Neural progenitor cell (in vitro differentiated cells): ENCODE measurements around the gene RNF13. TPM values are rescaled to one million over a fixed set of nuclear protein-coding genes. Genes with fewer than 3 reads are reported as not detected.

Experiments used
- DNase-seq: peaks from one replicate; pipeline ENCODE4 v3.0.0-alpha.2; 2016; ENCODE audit warnings: low spot score
- H2AFZ ChIP-seq: fragments of 200-600 bp; sonication (generic); replicated peaks from 2 replicates; pipeline ENCODE4 v1.6.1; 2016; ENCODE audit warnings: antibody characterized with exemption
- H3F3A ChIP-seq: fragments of 200-600 bp; sonication (generic); 2 replicates; pipeline ENCODE4 v1.6.1; 2016; ENCODE audit warnings: antibody characterized with exemption, low read depth
- H3K27ac ChIP-seq: fragments of 200-600 bp; sonication (generic); 2 replicates; pipeline ENCODE4 v1.5.1; 2016; ENCODE audit warnings: mild to moderate bottlenecking
- H3K27me3 ChIP-seq: fragments of 200-600 bp; sonication (generic); 2 replicates; pipeline ENCODE4 v1.6.1; 2016; ENCODE audit warnings: mild to moderate bottlenecking, moderate library complexity
- H3K36me3 ChIP-seq: fragments of 200-600 bp; sonication (generic); 2 replicates; pipeline ENCODE4 v1.5.1; 2016
- H3K4me1 ChIP-seq: fragments of 200-600 bp; sonication (generic); 2 replicates; pipeline ENCODE4 v1.6.1; 2016; ENCODE audit warnings: mixed run types
- H3K4me2 ChIP-seq: fragments of 200-600 bp; sonication (generic); 2 replicates; pipeline ENCODE4 v1.6.1; 2016
- H3K4me3 ChIP-seq: fragments of 200-600 bp; sonication (generic); 2 replicates; pipeline ENCODE4 v1.5.1; 2016
- H3K79me2 ChIP-seq: fragments of 200-600 bp; sonication (generic); 2 replicates; pipeline ENCODE4 v1.6.1; 2016; ENCODE audit warnings: low read depth
- H3K9ac ChIP-seq: fragments of 200-600 bp; sonication (generic); 2 replicates; pipeline ENCODE4 v1.6.1; 2016
- H3K9me3 ChIP-seq: fragments of 200-600 bp; sonication (generic); 2 replicates; pipeline ENCODE4 v1.5.1; 2016; ENCODE audit warnings: low read depth
- H4K20me1 ChIP-seq: fragments of 200-600 bp; sonication (generic); 2 replicates; pipeline ENCODE4 v1.6.1; 2016; ENCODE audit warnings: low read depth
- H3K27ac Mint-ChIP-seq: 3 replicates; pipeline ENCODE4 v1.8.0; 2021; ENCODE audit warnings: mixed read lengths
- H3K27me3 Mint-ChIP-seq: 2 replicates; pipeline ENCODE4 v1.8.0; 2022; ENCODE audit warnings: low read depth, mild to moderate bottlenecking, inconsistent platforms, moderate library complexity, mixed read lengths; ENCODE audit not compliant: insufficient read depth
- H3K36me3 Mint-ChIP-seq: 3 replicates; pipeline ENCODE4 v1.8.0; 2021; ENCODE audit warnings: mixed read lengths
- H3K4me1 Mint-ChIP-seq: 3 replicates; pipeline ENCODE4 v1.8.0; 2021; ENCODE audit warnings: mixed read lengths
- H3K4me3 Mint-ChIP-seq: 3 replicates; pipeline ENCODE4 v1.8.0; 2021; ENCODE audit warnings: mild to moderate bottlenecking, moderate library complexity, mixed read lengths
- H3K9me3 Mint-ChIP-seq: 3 replicates; pipeline ENCODE4 v1.8.0; 2020; ENCODE audit warnings: mixed read lengths
- EZH2 ChIP-seq: fragments of 200-600 bp; sonication (generic); IDR thresholded peaks from 2 replicates; pipeline ENCODE4 v1.6.1; 2017; ENCODE audit warnings: antibody characterized with exemption, mild to moderate bottlenecking, moderate library complexity
- EZH2phosphoT487 ChIP-seq: fragments of 200-600 bp; sonication (generic); IDR thresholded peaks from 2 replicates; pipeline ENCODE4 v1.6.1; 2017; ENCODE audit warnings: antibody characterized with exemption
- total RNA-seq: library from RNA; depleted of rRNA; stranded (reverse); fragments of >200 nt; gene quantifications from 2 replicates; pipeline ENCODE4 v1.2.3, GENCODE V29; 2015; ENCODE audit warnings: low replicate concordance
- TF ChIP-seq, protein P1 (sequence below): fragments of 200-600 bp; sonication (generic); IDR thresholded peaks from 2 replicates; pipeline ENCODE4 v1.5.1; 2017; ENCODE audit warnings: antibody characterized with exemption, mild to moderate bottlenecking

The RNF13 gene
- total RNA-seq, 1 donor from 2014 or later: 45.2 TPM

DNA sequence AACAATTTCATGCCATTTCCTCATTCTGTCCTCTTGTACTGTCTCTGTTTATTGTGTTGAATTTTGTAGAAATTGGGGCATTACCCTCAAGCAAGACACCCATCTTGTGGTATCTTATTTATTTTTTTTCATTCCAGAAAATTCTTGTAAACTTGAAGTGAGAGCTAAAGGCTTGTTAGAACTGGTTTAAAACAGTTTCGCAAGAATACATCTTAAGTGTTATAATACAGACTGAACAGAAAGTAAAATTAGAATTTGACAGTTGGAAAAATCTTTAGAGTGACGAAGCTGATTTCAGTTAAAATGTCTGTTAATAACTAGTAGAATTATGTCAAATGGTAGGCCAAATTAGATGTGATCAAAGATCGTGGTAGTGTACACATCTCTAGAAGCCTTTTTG, 26.9 kb downstream of the RNF13 start:
- no peak for TF ChIP-seq EZH2phosphoT487
- TF ChIP-seq, protein P1, sequence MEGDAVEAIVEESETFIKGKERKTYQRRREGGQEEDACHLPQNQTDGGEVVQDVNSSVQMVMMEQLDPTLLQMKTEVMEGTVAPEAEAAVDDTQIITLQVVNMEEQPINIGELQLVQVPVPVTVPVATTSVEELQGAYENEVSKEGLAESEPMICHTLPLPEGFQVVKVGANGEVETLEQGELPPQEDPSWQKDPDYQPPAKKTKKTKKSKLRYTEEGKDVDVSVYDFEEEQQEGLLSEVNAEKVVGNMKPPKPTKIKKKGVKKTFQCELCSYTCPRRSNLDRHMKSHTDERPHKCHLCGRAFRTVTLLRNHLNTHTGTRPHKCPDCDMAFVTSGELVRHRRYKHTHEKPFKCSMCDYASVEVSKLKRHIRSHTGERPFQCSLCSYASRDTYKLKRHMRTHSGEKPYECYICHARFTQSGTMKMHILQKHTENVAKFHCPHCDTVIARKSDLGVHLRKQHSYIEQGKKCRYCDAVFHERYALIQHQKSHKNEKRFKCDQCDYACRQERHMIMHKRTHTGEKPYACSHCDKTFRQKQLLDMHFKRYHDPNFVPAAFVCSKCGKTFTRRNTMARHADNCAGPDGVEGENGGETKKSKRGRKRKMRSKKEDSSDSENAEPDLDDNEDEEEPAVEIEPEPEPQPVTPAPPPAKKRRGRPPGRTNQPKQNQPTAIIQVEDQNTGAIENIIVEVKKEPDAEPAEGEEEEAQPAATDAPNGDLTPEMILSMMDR: no peak
- TF ChIP-seq EZH2: no peak
- H3K4me2 ChIP-seq: no peak overlapping the region
- Mint-ChIP-seq H3K27ac (no peak overlapping the region), H3K4me1 (no peaks in the 10 kb centered on the region), H3K36me3 (peaks cover 21% of the 10 kb centered on the region), H3K27me3 (no peaks in the 10 kb centered on the region), H3K9me3 (peaks cover 40% of the 10 kb centered on the region), H3K4me3 (no peak overlapping the region)
- H3K27me3 ChIP-seq: no peaks in the 10 kb centered on the region
- no peaks in the 10 kb centered on the region for H3K4me1 ChIP-seq
- H2AFZ ChIP-seq: no peak overlapping the region
- H3K79me2 ChIP-seq: peaks cover 38% of the 10 kb centered on the region
- no peaks in the 10 kb centered on the region for H3K36me3 ChIP-seq
- no peaks in the 10 kb centered on the region for H3K9me3 ChIP-seq
- no peak for DNase-seq
- no peaks in the 10 kb centered on the region for H3F3A ChIP-seq
- H3K9ac ChIP-seq: no peak overlapping the region
- H3K27ac ChIP-seq: no peak overlapping the region
- H3K4me3 ChIP-seq: no peak overlapping the region
- peaks cover 4% of the 10 kb centered on the region for H4K20me1 ChIP-seq

DNA sequence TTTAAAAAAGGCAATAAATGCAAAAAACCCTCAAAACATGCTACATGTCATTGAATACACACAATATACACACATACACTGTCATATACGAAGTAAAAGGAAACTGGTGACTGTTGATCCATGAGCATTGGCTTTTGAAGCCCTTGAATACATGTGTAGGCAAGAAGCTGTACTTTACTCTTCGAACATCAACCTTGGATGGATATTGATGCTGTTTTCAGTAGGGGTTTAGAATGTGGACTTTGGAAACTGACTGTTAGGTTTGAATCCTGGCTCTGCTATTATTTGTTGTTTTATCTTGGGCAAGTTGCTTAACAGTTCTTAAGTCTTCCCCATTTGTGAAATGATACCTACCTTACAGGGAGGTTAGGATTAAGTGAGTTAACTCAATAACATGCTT, 30.5 kb downstream of the RNF13 start:
- H3K4me3 Mint-ChIP-seq: no peak overlapping the region

DNA sequence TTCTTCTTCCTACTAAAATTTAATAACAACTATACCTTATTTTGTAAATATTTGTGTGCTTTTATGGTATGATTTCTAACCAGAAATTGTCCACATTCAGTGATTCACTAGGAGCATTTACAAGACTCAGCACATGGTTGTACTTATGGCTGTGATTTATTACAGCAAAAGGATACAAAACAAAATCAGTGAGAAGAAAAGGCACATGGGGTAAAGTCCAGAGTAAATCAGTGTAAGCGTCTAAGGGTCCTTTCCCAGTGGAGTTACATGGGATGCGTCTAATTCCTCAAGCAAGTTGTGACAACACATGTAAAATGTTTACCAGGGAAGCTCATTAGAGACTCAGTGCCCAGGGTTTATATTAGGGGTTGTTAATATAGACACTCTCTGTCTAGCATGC, 31.1 kb downstream of the RNF13 start:
- Histone ChIP-seq H4K20me1 (peaks cover 4% of the 10 kb centered on the region), H3K9ac (no peak overlapping the region), H2AFZ (no peak overlapping the region), H3K4me3 (no peak overlapping the region), H3K4me2 (no peak overlapping the region), H3K27ac (no peak overlapping the region), H3F3A (no peaks in the 10 kb centered on the region), H3K36me3 (no peaks in the 10 kb centered on the region), H3K4me1 (no peaks in the 10 kb centered on the region), H3K9me3 (no peaks in the 10 kb centered on the region), H3K27me3 (no peaks in the 10 kb centered on the region), H3K79me2 (peaks cover 25% of the 10 kb centered on the region)
- Mint-ChIP-seq H3K4me3 (no peak overlapping the region), H3K27ac (no peak overlapping the region), H3K36me3 (peaks cover 20% of the 10 kb centered on the region), H3K9me3 (peaks cover 14% of the 10 kb centered on the region), H3K27me3 (no peaks in the 10 kb centered on the region), H3K4me1 (no peaks in the 10 kb centered on the region)
- TF ChIP-seq, protein P1: no peak
- no peak for TF ChIP-seq EZH2phosphoT487
- no peak for TF ChIP-seq EZH2
- DNase-seq: no peak

More for the DNA sequence above, 30.5 kb downstream of the RNF13 start:
- peaks cover 18% of the 10 kb centered on the region for H3K36me3 Mint-ChIP-seq
- no peaks in the 10 kb centered on the region for H3K4me1 ChIP-seq
- H3K4me1 Mint-ChIP-seq: no peaks in the 10 kb centered on the region
- no peak overlapping the region for H3K4me3 ChIP-seq
- no peak for DNase-seq
- TF ChIP-seq, protein P1: no peak
- no peak for TF ChIP-seq EZH2phosphoT487
- no peak for TF ChIP-seq EZH2
- H3K27me3 Mint-ChIP-seq: no peaks in the 10 kb centered on the region
- H3K9ac ChIP-seq: no peak overlapping the region
- H4K20me1 ChIP-seq: peaks cover 4% of the 10 kb centered on the region
- peaks cover 14% of the 10 kb centered on the region for H3K9me3 Mint-ChIP-seq
- H3K9me3 ChIP-seq: no peaks in the 10 kb centered on the region
- no peaks in the 10 kb centered on the region for H3K36me3 ChIP-seq
- no peak overlapping the region for H2AFZ ChIP-seq
- no peak overlapping the region for H3K27ac ChIP-seq
- no peaks in the 10 kb centered on the region for H3K27me3 ChIP-seq
- H3K4me2 ChIP-seq: no peak overlapping the region
- no peaks in the 10 kb centered on the region for H3F3A ChIP-seq
- H3K27ac Mint-ChIP-seq: no peak overlapping the region
- H3K79me2 ChIP-seq: peaks cover 24% of the 10 kb centered on the region
